ENCODE measurements around the gene TRIM66.

GRCh38 chr11:8701891-8702597, 19.6 kb upstream of the TRIM66 start:
- TF ChIP-seq POLR2A (IDR thresholded peaks at IDR 0.05; ENCODE audit: low read length) (no peak), GATA1 (IDR thresholded peaks at IDR 0.05; ENCODE audit: low read depth, low read length) (no peak)
